ENCODE measurements around the gene RNF181.

RNF181 gene

DNA sequence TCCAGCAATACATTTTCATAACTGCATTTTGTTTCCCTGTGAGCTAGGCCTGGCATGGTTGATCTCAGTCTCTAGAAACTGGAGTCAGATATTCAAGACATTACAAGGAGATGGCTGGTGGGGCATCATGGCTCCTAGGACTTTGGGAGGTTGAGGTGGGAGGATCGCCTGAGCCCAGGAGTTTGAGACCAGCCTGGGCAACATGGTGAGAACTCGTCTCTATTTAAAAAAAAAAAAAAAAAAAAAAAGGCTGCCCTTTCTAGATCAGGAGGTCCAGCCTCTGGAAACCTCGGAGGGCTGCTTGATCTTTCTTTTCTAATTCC is 18.5 kb upstream of the RNF181 start:
- H3K36me3 ChIP-seq (ENCODE audit: control insufficient read depth, insufficient read depth, low read length) = no peaks in the 10 kb centered on the region
- H3K4me3 ChIP-seq (ENCODE audit: extremely low read depth, insufficient read depth, low read length, poor library complexity, severe bottlenecking) = no peak overlapping the region
- no peaks in the 10 kb centered on the region for H3K9me3 ChIP-seq (ENCODE audit: control insufficient read depth, low read length)
- H3K27ac ChIP-seq (ENCODE audit: low read depth, low read length, severe bottlenecking) = no peak overlapping the region
- 37% methylated on average over 2 of the region's 3 CpGs; no CpG with 5 or more reads in 1 of the 2 experiments for WGBS, 2 experiments (ENCODE audit: insufficient coverage in 2 of 2)
- H3K4me1 ChIP-seq (ENCODE audit: control insufficient read depth, insufficient read depth, low read length, poor library complexity, severe bottlenecking) = peaks cover 34% of the 10 kb centered on the region

DNA sequence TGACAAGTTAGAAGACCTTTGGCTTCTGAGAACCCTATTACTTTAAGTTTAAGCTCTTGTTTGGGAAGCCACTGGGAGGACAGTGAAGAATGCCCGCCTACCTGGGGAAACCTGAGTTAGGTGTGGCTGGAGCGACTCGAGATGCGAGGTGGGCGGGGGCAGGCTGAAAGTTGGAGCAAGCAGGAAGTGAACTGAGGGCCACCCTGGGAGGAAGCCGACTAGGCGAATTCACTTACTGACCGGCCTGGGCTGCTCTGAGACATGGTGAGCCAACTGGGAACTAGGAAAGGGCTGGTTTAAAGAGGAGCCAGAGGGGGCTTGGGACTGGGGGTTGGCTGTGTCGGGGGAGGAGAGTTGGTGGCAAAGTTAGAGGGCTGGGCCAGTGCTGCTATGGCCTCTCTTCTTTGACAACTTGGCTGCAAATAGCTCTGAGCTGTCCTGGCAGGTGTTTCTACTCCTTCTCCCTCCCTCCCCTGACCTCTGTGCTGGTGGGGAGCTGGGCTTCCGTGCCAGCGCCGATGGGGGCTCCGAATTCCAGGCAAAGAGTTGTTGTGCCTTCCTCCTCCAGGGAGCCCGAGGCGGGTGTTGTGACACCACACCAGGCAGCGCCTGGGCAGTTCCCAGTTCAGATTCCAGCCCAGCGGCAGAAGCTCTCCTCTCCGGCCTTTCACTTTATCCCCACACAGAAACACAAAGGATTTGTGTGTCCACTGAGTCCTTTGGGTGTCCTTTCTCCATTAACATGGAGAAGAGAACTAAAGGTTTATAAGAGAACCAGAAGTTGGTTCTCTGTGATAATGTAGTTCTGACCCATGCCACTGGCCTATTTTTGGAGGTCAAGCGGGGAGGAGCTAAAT is 17.9 kb upstream of the RNF181 start, which contains the start of gene VAMP8:
Gene VAMP8, plus strand, starts transcription at position 201 of the 857 bp plus-strand sequence. Its CDS starts 61 bp downstream, at position 262.
- H3K9me3 ChIP-seq (ENCODE audit: control insufficient read depth, low read length) = no peaks in the 10 kb centered on the region
- H3K27ac ChIP-seq (ENCODE audit: low read depth, low read length, severe bottlenecking) = peak within 1 kb of the TSS; percentile 75
- 14 to 16% methylated on average over 17 of the region's 19 CpGs for WGBS, 2 experiments (ENCODE audit: insufficient coverage in 2 of 2)
- no peaks in the 10 kb centered on the region for H3K36me3 ChIP-seq (ENCODE audit: control insufficient read depth, insufficient read depth, low read length)
- H3K4me3 ChIP-seq (ENCODE audit: extremely low read depth, insufficient read depth, low read length, poor library complexity, severe bottlenecking) = peak within 1 kb of the TSS; percentile 21
- peaks cover 34% of the 10 kb centered on the region for H3K4me1 ChIP-seq (ENCODE audit: control insufficient read depth, insufficient read depth, low read length, poor library complexity, severe bottlenecking)

DNA sequence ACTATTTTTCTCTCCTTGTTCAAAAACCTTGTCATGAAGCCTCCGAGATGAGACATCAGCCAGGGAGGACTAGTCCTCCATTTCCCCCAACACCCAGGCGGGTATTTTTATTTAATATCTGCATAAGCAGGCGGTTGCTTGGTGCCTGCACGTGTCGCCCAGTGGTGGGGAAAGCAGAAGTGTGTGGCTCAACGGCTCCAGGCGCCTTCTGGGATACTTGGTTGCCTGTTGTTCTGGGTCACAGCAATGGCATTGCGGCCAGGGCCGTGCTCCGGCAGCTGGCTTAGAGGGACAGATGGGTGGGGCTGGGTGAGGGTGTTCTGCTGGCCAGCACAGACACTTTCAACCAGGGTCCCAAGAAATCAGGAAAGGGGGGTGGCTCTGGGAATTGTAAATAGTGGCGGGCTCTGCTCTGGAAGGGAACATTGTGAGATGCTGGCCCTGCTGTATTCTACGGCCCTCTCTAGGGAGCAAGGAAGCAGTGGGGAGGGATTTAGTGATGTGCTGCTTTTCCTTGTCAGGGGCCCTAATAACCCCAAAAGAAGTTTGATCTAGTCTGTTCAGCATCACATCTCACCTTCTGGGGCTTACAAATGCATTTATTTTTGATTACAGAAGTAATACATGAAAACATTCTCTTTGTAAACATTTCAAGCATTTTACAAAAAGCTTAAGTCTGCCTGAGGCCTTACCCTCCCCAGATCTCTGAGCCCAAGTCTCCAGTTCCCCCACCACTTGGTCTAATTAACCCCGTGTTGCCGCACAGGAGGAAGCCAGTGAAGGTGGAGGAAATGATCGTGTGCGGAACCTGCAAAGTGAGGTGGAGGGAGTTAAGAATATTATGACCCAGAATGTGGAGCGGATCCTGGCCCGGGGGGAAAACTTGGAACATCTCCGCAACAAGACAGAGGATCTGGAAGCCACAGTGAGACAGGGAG is 17.0 kb upstream of the RNF181 start:
- Histone ChIP-seq H3K36me3 (ENCODE audit: control insufficient read depth, insufficient read depth, low read length) (no peaks in the 10 kb centered on the region), H3K27ac (ENCODE audit: low read depth, low read length, severe bottlenecking) (peak overlapping the region; percentile 75)
- WGBS, 2 experiments (ENCODE audit: insufficient coverage in 2 of 2) = 48 to 73% methylated on average over 12 to 13 of the region's 19 CpGs

DNA sequence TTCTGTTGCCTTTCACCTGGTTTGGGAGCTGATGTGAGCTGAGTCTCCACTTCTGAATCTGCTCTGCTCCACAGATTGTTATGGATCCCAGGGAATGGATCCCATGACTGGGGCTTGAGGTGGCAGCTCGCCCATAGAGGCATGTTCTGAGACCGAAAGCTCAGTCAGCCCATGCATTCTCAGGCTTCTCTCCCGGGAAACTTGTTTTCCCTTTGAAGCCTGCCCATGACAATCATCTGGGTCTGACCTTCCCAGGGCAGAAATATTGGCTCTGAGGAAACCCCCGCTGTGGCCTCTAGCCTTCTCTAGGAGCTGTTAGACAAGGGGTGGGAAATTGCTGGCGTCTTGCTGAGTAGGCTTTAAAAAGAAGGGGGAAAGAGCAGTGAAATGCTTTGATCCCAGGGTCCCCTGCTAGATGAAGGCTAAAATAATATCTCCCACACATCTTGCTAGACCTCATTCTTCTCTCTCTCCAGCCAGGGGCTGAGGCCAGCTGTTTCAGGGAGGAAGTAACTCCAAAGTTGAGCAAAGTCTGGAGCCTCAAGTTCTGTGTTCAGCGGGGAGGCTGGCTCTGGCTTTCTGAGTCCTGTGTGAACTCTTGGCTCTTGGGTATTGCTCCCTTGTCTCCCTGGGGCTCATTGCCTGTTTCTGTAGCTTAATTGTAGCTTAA is 16.1 kb upstream of the RNF181 start:
- Histone ChIP-seq H3K9me3 (ENCODE audit: control insufficient read depth, low read length) (no peaks in the 10 kb centered on the region), H3K36me3 (ENCODE audit: control insufficient read depth, insufficient read depth, low read length) (no peaks in the 10 kb centered on the region), H3K4me1 (ENCODE audit: control insufficient read depth, insufficient read depth, low read length, poor library complexity, severe bottlenecking) (peaks cover 34% of the 10 kb centered on the region), H3K4me3 (ENCODE audit: extremely low read depth, insufficient read depth, low read length, poor library complexity, severe bottlenecking) (no peak overlapping the region), H3K27ac (ENCODE audit: low read depth, low read length, severe bottlenecking) (peak overlapping the region; percentile 75)
- 13 to 35% methylated on average over 4 of the region's 6 CpGs for WGBS, 2 experiments (ENCODE audit: insufficient coverage in 2 of 2)

More for the DNA sequence above, 17.0 kb upstream of the RNF181 start:
- Histone ChIP-seq H3K9me3 (ENCODE audit: control insufficient read depth, low read length) (no peaks in the 10 kb centered on the region), H3K4me3 (ENCODE audit: extremely low read depth, insufficient read depth, low read length, poor library complexity, severe bottlenecking) (peak overlapping the region; percentile 21), H3K4me1 (ENCODE audit: control insufficient read depth, insufficient read depth, low read length, poor library complexity, severe bottlenecking) (peaks cover 34% of the 10 kb centered on the region)

DNA sequence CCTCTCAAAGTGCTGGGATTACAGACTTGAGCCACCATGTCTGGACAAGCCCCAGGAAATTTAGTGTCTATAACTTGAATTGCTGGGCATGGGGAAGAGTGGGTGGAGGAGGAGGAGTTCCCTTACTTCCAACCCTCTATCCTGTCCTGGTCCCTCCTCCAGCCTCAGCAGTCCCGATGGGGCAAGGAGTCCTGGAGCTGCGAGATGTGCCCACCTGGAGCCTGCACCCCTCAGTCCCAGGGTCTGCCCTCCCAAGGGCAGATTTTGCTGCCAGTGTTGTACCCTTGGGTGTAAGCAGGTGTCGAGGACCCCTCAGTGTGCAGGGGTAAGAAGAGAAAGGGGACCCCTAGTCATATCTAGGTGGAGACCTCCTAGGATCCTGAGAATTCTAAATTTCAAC is 15.3 kb upstream of the RNF181 start:
- Histone ChIP-seq H3K4me1 (ENCODE audit: control insufficient read depth, insufficient read depth, low read length, poor library complexity, severe bottlenecking) (peaks cover 42% of the 10 kb centered on the region), H3K36me3 (ENCODE audit: control insufficient read depth, insufficient read depth, low read length) (no peaks in the 10 kb centered on the region), H3K27ac (ENCODE audit: low read depth, low read length, severe bottlenecking) (no peak overlapping the region), H3K4me3 (ENCODE audit: extremely low read depth, insufficient read depth, low read length, poor library complexity, severe bottlenecking) (no peak overlapping the region), H3K9me3 (ENCODE audit: control insufficient read depth, low read length) (no peaks in the 10 kb centered on the region)
- WGBS, 2 experiments (ENCODE audit: insufficient coverage in 2 of 2) = 67 to 100% methylated on average over 1 to 3 of the region's 3 CpGs

DNA sequence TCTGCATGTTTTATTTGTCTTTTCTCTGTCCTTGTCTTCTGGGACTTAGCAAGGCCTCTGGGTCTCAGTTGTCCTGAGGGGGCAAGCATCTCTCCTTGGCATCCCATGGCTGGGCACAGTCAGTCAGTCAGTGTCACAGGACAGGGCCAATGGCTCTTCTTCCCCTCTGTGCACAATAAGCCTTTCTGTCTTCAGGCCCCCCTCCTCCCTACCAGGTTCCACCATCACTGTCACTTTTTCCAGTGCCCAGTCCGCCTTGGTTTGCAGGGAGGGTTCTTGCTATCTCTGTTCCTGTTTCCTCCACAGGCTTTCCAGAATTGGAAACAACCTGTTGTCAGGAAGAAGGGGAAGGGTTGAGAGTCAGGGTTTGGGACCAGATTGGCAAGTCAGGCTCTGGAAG is 13.1 kb upstream of the RNF181 start:
- WGBS, 2 experiments (ENCODE audit: insufficient coverage in 2 of 2) = 40% methylated on average over 1 of the region's 1 CpG; no CpG with 5 or more reads in 1 of the 2 experiments
- Histone ChIP-seq H3K4me1 (ENCODE audit: control insufficient read depth, insufficient read depth, low read length, poor library complexity, severe bottlenecking) (peaks cover 44% of the 10 kb centered on the region), H3K4me3 (ENCODE audit: extremely low read depth, insufficient read depth, low read length, poor library complexity, severe bottlenecking) (no peak overlapping the region), H3K27ac (ENCODE audit: low read depth, low read length, severe bottlenecking) (no peak overlapping the region), H3K9me3 (ENCODE audit: control insufficient read depth, low read length) (no peaks in the 10 kb centered on the region), H3K36me3 (ENCODE audit: control insufficient read depth, insufficient read depth, low read length) (no peaks in the 10 kb centered on the region)

DNA sequence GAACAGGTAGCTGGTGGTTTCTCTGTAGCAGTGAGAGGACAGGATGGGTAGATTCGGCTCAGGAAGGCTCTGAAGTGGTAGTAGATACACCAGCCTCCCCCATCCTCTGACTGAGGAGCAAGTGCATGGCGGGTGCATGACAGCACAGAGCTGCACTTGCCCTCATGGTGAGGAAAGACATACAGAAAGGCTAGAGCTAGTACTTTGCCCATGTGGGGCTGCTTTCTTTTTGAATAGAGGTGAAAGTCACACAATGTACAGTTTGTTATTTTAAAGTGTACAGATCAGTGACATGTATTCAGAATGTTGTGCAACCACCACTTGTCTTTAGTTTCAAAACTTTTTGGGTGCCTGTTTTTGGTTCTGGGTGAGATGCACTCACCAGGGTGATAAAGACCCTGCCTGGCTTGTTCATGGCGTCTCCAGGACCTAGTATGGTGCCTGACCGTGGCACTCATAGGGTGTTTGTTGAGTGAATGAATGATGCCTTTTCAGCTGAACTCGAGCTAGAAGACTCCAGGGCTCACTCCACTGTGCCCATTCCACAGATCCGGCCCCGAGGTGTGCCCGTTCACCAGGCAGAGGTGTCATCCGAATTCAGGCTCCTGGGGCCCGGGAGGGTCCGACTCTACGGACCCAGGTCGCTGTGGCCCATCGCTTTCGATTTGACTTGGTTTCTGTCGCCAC is 11.7 kb upstream of the RNF181 start:
- Histone ChIP-seq H3K4me3 (ENCODE audit: extremely low read depth, insufficient read depth, low read length, poor library complexity, severe bottlenecking) (peak overlapping the region; percentile 23), H3K27ac (ENCODE audit: low read depth, low read length, severe bottlenecking) (no peak overlapping the region), H3K9me3 (ENCODE audit: control insufficient read depth, low read length) (no peaks in the 10 kb centered on the region), H3K36me3 (ENCODE audit: control insufficient read depth, insufficient read depth, low read length) (no peaks in the 10 kb centered on the region), H3K4me1 (ENCODE audit: control insufficient read depth, insufficient read depth, low read length, poor library complexity, severe bottlenecking) (peaks cover 44% of the 10 kb centered on the region)
- WGBS, 2 experiments (ENCODE audit: insufficient coverage in 2 of 2) = 77 to 79% methylated on average over 13 to 15 of the region's 16 CpGs

DNA sequence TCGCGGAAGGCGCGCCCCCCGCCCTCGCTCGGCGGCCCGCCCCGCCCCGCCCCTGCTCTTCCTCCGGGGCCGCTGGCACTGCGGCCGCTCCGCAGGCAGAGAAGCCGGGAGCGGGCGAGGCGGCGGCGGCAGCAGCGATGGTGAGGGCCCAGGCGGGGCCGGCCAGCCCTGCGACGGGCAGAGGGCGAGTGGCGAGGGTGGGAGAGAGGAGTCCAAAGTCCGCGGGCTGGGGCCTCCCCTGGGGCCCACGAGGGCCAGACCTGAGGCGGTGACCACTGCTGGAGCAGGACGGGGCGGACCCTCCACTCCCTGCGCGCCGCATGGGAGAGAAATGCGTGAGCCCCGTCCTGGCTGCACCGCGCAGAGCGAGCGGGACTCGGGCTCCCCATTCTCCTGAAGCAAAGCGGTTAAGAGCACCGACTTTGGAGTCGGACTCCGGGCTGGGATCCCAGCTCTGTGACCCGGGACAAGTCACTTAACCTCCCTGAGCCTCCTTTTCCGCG is 11.1 kb upstream of the RNF181 start, which contains the start of gene VAMP5:
Gene VAMP5, plus strand, starts transcription at position 78 of the 503 bp plus-strand sequence. Its CDS starts 60 bp downstream, at position 138.
- Histone ChIP-seq H3K4me3 (ENCODE audit: extremely low read depth, insufficient read depth, low read length, poor library complexity, severe bottlenecking) (peak within 1 kb of the TSS; percentile 23), H3K4me1 (ENCODE audit: control insufficient read depth, insufficient read depth, low read length, poor library complexity, severe bottlenecking) (peaks cover 39% of the 10 kb centered on the region), H3K27ac (ENCODE audit: low read depth, low read length, severe bottlenecking) (peak within 1 kb of the TSS; percentile 85), H3K9me3 (ENCODE audit: control insufficient read depth, low read length) (no peaks in the 10 kb centered on the region), H3K36me3 (ENCODE audit: control insufficient read depth, insufficient read depth, low read length) (no peaks in the 10 kb centered on the region)
- WGBS, 2 experiments (ENCODE audit: insufficient coverage in 2 of 2) = 52 to 67% methylated on average over 45 to 50 of the region's 52 CpGs

DNA sequence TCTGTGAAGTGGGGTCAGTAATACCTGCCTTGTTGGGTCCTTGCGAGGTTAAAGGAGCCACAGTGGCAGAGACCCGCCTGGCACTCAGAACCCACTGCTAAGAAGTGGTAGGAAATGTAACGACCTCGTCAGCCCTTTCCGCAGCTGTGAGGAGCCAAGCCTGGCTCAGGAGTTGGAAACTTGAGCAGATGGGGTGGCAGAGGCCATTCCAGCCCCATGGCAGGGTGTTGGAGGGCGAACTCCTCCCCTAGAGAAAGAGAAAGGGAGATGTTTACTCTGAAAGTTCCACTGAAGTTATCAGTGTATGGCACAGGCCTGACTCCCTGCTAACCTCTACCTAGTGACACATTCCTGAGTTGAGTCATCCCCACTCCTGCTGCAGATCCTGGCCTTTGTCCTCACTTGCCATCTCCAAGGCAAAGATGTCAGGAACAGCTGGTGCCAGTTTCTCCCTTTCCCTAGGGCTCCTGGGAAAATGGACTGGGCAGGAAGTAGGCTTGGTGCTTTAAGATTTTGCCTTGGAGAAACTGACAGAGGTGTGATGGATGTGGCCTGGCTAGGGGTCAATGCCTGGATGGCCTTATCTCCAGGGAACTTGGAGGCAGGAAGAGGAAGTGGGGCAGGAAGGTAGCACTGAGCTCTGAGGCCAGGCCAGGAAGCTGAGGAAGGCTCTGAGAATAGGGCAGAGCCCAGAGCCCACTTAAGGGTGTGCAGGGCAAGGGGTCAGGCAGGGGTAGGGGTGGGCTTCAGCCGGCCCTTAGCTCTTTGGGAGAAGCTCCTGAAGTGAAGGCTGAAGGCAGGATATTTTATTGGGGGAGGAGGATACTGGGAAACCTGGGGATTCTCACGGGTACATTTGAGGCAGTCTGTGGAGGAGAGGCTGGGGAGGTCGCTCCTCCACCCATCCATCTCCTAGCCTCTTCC is 10.4 kb upstream of the RNF181 start:
- Histone ChIP-seq H3K4me3 (ENCODE audit: extremely low read depth, insufficient read depth, low read length, poor library complexity, severe bottlenecking) (peak overlapping the region; percentile 23), H3K27ac (ENCODE audit: low read depth, low read length, severe bottlenecking) (peak overlapping the region; percentile 85), H3K4me1 (ENCODE audit: control insufficient read depth, insufficient read depth, low read length, poor library complexity, severe bottlenecking) (peaks cover 37% of the 10 kb centered on the region), H3K9me3 (ENCODE audit: control insufficient read depth, low read length) (no peaks in the 10 kb centered on the region), H3K36me3 (ENCODE audit: control insufficient read depth, insufficient read depth, low read length) (no peaks in the 10 kb centered on the region)
- WGBS, 2 experiments (ENCODE audit: insufficient coverage in 2 of 2) = 71 to 73% methylated on average over 3 to 7 of the region's 9 CpGs
